SH-SY5Y (cell line): ENCODE results near the gene FOXS1.

Source experiments
- GATA2 ChIP-seq: IDR thresholded peaks from 2 replicates; pipeline ENCODE4 v1.6.1; 2011; ENCODE audit warnings: mild to moderate bottlenecking, low read depth, low read length
- GATA3 ChIP-seq: IDR thresholded peaks from 2 replicates; pipeline ENCODE4 v1.6.1; 2011; ENCODE audit warnings: low read depth, mild to moderate bottlenecking, low read length, moderate library complexity

Gene FOXS1

DNA sequence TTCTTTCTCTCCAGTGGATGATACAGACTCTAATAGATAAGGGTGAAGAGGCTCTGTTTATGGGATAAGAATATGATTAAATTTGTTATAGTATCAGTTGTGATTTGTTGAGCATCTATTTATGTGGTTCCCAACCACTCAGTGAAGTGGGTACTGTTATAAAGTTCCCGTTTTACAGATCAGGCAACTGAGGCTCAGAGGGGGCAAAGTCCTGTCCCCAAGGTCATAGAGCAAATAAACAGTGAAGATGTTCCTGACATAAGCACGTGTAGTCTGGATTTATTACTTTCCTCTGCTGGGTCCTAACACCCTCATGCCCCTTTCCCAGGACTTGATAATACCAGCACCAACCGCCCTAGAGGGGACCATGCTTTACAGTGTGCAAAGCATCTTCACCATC, 20.8 kb upstream of the FOXS1 start:
- no peak for TF ChIP-seq GATA2
- TF ChIP-seq GATA3, result no peak

DNA sequence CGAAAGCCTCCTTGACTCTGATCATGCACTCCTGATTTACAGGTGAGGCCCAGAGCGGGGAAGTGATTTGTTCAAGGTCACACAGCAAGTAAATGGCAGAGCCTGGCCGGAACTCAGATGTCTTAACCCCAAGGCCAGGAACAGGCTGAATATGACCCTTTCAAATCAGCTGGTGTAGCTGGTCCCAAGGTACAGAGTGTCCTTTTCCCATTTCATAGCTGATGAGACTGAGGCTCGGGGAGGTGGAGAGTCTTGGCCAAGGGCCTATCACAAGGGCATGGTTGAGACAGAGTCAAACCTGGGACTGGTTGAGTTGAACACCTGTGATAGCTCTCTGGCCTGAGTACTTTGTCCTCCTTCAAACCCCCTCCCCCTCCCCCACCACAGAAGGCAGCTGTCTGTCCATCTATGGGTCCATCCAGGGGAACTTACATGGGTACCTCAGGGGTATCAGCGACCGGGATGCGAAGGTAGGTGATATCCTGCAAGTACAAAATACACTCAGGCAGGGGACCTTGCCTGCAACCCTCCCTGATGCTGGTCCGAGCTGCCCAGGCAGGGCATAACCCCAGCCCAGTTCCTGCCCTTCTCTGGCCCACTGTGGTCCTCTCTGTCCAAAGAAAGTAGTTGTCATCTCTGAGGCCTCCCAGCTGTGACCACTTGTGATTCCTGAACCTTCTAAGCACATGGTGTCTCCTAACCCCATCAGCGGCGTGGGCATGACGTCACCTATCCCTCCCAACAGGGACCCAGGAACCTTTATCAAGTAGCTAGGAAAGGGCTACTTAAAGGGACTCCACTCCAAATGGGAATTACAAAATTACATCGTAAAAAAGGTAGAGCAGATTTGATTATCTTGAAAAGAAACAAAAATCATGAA, 19.4 kb upstream of the FOXS1 start:
- TF ChIP-seq GATA2 (no peak), GATA3 (no peak)

DNA sequence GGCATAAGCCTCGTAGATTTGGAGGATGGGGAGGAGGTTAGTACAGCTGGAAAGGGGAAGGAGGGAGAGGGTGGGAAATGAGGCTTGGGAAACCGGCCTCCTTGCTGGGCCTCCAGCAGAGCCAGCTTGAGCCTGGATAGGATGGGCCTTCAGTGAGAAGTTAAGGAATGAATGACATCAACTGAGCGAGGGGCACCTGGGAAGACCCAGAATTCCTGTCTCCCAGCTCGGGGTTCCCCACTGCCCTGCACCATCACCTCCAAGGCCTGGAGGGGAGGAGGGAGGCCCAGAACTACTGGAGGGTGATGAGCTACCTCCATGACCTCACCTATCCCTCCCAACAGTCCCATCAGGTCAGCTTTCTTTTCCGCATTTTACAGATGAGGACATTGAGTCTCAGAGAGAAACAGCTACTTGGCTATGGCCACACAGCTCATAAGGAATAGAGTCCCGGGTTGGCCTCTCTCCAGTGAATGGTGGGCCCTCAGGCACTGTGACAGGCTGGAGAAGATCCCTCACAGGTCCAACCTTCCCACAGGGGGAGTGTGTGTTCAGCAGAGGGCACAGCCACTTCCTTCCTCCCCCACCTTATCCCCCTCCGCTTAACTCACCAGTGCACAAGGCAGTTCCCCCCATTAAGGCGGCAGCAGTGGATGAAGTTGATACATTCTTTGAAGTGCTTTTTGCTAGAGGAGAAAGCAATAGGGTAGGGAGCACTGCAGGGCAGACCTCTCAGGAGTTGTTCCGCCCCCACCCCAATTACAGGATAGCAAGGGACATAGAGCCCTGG, 18.1 kb upstream of the FOXS1 start:
- TF ChIP-seq GATA2 (no peak), GATA3 (no peak)

DNA sequence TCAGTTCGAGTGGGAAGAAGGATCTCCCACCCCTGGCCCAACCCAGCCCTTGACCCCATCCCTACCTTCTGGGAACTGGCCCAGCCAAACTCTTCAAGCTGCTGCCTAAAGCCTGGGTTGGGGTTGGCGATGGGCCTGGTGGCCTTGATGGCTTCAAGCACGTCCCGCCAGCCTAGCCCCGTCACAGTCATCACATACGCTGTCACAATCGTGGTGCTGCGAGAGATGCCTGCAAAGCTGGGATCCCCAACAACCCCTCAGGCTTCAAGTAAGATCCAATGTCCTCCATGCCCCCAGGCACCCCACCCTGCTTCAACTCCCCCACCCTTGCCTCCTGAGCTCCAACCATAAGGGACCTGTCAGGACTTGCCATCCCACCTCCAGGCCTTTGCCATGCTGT, 17.1 kb upstream of the FOXS1 start:
- no peak for TF ChIP-seq GATA3
- no peak for TF ChIP-seq GATA2

- TF ChIP-seq GATA2 (no peak), GATA3 (no peak)
Observed at GRCh38 chr20:31862157-31862470, 16.7 kb upstream of the FOXS1 start.

GRCh38 chr20:31861385-31862156, 16.2 kb upstream of the FOXS1 start:
- TF ChIP-seq GATA3 (no peak), GATA2 (no peak)

DNA sequence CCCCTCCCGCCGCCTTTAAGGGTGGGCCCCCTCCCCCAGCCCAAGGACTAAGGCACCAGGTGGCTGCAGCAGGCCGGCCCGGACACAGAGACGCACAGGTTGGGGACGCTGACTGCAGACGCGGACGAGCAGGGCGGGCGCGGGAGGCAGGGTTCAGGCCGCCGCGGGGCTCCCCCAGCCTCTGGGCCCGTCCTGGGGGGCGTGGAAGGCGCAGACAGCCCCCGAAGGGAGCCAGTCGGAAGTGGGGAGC, 15.7 kb upstream of the FOXS1 start:
- no peak for TF ChIP-seq GATA3
- no peak for TF ChIP-seq GATA2

DNA sequence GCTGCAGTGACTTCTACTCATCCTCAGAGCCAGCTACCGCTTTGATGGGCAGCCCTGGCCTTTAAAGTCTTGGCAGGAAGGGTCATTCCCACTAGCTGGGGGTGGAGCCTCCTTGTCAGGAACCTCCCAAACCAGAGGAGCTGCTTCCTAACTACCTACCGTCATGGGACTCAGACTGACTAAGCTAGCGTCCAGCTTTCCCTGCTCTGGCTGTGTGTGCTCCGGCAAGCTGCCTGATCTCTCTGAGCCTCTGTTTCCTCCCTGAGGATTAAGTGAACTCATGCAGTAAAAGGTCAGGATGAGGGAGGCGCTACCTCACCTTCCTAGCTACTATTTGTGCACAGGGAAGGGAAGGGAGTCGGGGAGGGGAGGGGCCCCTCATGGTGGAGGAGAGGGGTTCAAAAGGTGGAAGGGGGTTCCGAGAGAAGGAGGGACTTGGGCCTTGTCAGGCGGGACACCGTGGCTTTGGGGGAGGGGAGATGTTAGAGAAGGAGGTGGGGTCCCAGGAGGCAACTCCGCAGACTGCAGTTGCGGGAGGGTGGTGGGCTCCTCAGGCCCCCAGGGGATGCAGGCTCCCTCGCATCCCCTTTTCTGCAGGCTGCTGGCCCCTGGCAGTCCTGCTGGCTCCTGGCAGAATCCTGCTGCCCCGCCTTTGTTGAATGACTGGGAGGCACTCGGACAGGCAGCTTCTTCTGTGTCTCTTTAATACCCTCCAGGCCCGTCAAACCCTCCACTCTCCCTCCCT, 15.2 kb upstream of the FOXS1 start:
- TF ChIP-seq GATA2, result no peak
- TF ChIP-seq GATA3, result no peak

GRCh38 chr20:31859998-31860380, 14.6 kb upstream of the FOXS1 start:
- TF ChIP-seq GATA3 (no peak), GATA2 (no peak)

DNA sequence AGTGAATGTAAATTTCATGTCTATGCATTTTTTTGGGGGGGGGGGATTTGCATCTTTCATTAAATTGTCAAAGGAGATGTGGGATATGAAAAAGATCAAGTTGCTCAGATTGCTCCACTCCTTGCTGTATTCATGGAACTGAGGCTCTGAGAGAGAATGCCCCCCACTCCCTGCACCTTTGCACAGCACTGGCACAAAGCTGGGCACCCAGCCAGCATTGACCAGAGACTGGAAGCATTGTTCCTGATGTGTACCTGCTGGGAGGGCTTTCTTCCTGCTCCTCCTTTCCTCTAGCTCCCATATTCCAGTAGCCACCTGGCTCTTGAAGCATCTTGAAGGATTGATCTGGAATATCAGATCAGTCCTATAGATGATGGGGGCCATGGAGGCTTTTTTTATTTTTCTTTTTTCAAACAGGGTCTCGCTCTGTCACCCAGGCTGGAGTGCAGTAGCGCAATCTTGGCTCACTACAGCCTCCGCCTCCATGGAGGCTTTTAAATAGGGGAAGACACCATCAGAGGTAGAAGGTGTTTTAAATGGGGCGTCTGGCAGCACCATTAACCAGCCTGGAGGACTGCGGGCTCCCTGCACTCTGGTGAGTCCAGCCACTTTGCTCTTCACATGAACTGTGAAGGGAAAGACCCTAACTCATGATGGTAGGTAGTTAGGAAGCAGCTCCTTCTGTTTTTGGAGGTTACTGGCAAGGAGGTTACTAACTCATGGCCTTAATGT, 14.0 kb upstream of the FOXS1 start:
- TF ChIP-seq GATA2, result no peak
- TF ChIP-seq GATA3, result no peak

- no peak for TF ChIP-seq GATA3
- TF ChIP-seq GATA2, result no peak
Observed at GRCh38 chr20:31858760-31859083, 13.3 kb upstream of the FOXS1 start.

GRCh38 chr20:31857861-31858759, 12.7 kb upstream of the FOXS1 start:
- TF ChIP-seq GATA3 (no peak), GATA2 (no peak)

GRCh38 chr20:31856516-31856915, 11.1 kb upstream of the FOXS1 start:
- TF ChIP-seq GATA2 (no peak), GATA3 (no peak)
